ENCODE results near the gene DBP. TPM values are rescaled to one million over a fixed set of nuclear protein-coding genes. Genes with fewer than 3 reads are reported as not detected.

DBP gene
- total and polyA plus RNA-seq, 2 of the 13 experiments (the other 11 are each of a cell fraction or from before 2014, with no cell fraction given) = 1.7 to 5.8 TPM

DNA sequence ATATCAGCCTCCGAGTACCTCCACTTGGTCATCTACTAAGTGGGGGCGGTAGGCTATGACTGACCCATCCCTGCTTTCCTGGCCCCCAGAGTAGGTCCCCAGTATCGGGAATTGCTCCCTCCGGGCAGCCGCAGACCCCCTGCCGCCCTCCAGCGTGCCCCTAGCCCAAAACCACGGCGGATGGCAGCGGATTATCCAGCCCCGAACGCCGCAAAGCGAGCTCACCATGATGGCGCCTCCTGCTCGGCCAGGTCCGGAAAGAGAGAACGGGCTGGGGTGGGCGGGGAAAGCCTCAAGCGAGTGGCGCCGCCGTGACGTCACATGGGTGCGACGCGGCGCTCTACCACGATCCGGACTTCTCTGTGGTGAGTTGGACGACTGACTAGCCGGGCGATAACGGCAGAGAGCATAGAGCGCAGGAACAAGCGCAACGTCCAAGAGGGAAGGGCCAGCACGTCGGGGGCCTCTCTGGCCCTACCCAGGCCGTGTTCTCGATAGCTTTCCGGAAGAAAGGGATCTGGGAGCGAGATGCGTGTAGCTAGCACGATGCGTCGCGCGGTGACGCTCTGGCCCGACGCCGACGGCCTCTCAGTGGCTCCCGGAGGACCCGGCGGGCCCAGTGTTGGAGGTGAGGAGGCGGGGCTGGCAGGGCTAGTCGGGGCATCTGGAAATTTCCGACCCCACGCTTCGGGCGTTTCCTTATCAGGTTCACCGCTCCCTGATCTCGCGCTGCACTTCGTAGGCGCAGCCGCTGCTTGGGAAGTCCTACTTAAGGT, 18.1 kb downstream of the DBP start, which contains the start of the genes RPL18 and SPHK2 (continued):
- TF ChIP-seq ZNF75D (CRISPR knock-in tag; IDR thresholded peaks at IDR 0.05; ENCODE audit: borderline replicate concordance) (0 out of 2 replicates have a peak, but pooled peaks have one; percentile 49), MXI1 (IDR thresholded peaks at IDR 0.05; ENCODE audit: borderline replicate concordance, low read depth, low read length) (peak; percentile 87; the same call in 1 of the 3 replicates), ZNF574 (CRISPR knock-in tag; IDR thresholded peaks at IDR 0.05) (peak; percentile 100), ZNF33B (CRISPR knock-in tag; IDR thresholded peaks at IDR 0.05) (no peak; the same call in none of the 2 replicates), ASH2L (IDR thresholded peaks at IDR 0.05; ENCODE audit: insufficient read length, low read depth, low read length) (peak; percentile 82), ZNF317 (CRISPR knock-in tag; IDR thresholded peaks at IDR 0.05) (peak; percentile 53; the same call in 1 of the 2 replicates), ARID5B (CRISPR knock-in tag; IDR thresholded peaks at IDR 0.05) (peak; percentile 68), ZNF350 (CRISPR knock-in tag; IDR thresholded peaks at IDR 0.05; ENCODE audit: borderline replicate concordance, low read depth) (peak; percentile 99), TRAFD1 (CRISPR knock-in tag; IDR thresholded peaks at IDR 0.05; ENCODE audit: borderline replicate concordance) (0 out of 2 replicates have a peak, but pooled peaks have one; percentile 49), RAD21 (CRISPR knock-in tag; IDR thresholded peaks at IDR 0.05) (peak; percentile 7; the same call in 1 of the 2 replicates), REPIN1 (CRISPR knock-in tag; IDR thresholded peaks at IDR 0.05; ENCODE audit: borderline replicate concordance, low read depth) (peak; percentile 87), ZNF205 (CRISPR knock-in tag; IDR thresholded peaks at IDR 0.05) (peak; percentile 88), ZKSCAN8 (CRISPR knock-in tag; IDR thresholded peaks at IDR 0.05; ENCODE audit: borderline replicate concordance) (peak; percentile 73; the same call in 1 of the 2 replicates), MIXL1 (CRISPR knock-in tag; IDR thresholded peaks at IDR 0.05) (no peak; the same call in 1 of the 2 replicates), ETV6 (CRISPR knock-in tag; conservative IDR thresholded peaks at IDR 0.05) (peak; percentile 70)
- TF ChIP-seq, protein P1, sequence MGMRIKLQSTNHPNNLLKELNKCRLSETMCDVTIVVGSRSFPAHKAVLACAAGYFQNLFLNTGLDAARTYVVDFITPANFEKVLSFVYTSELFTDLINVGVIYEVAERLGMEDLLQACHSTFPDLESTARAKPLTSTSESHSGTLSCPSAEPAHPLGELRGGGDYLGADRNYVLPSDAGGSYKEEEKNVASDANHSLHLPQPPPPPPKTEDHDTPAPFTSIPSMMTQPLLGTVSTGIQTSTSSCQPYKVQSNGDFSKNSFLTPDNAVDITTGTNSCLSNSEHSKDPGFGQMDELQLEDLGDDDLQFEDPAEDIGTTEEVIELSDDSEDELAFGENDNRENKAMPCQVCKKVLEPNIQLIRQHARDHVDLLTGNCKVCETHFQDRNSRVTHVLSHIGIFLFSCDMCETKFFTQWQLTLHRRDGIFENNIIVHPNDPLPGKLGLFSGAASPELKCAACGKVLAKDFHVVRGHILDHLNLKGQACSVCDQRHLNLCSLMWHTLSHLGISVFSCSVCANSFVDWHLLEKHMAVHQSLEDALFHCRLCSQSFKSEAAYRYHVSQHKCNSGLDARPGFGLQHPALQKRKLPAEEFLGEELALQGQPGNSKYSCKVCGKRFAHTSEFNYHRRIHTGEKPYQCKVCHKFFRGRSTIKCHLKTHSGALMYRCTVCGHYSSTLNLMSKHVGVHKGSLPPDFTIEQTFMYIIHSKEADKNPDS (CRISPR knock-in tag; IDR thresholded peaks at IDR 0.05) = no peak
- TF ChIP-seq, protein P2, sequence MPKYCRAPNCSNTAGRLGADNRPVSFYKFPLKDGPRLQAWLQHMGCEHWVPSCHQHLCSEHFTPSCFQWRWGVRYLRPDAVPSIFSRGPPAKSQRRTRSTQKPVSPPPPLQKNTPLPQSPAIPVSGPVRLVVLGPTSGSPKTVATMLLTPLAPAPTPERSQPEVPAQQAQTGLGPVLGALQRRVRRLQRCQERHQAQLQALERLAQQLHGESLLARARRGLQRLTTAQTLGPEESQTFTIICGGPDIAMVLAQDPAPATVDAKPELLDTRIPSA (CRISPR knock-in tag; IDR thresholded peaks at IDR 0.05; ENCODE audit: borderline replicate concordance) = no peak; the same call in 1 of the 2 replicates

All from HepG2 (cell line).